Measurements from ENCODE around the gene SAMD3.
A peak's percentile ranks its signal among the peaks of the same experiment; 100 is the strongest.

Gene SAMD3

GRCh38 chr6:130229645-130230044, 6.9 kb upstream of the SAMD3 start:
- H3K4me3 ChIP-seq (ENCODE audit: low read depth, low read length) = no peak overlapping the region
- DNase-seq (ENCODE audit: low read depth) = no peak

DNA sequence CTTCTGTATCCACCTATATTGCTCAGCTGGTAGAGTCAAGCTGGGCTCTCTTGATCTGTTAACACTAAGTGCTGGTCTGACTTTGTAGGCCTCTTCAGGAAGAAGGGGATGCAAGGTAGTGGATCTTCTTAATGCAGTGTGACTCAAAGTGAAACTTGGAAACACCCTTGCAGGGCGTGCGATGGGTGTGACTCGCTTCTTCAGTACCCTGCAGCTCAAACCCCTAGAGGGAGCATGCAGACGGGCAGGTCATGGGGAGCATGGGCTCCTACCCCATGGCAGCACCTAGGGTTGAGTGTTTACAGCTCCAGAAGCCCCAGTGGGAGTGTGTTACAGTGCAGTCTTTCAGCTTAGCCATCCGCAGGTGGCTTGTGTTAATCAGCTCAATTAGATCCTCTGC, 757 bp upstream of the SAMD3 start:
- TF ChIP-seq, protein P1, sequence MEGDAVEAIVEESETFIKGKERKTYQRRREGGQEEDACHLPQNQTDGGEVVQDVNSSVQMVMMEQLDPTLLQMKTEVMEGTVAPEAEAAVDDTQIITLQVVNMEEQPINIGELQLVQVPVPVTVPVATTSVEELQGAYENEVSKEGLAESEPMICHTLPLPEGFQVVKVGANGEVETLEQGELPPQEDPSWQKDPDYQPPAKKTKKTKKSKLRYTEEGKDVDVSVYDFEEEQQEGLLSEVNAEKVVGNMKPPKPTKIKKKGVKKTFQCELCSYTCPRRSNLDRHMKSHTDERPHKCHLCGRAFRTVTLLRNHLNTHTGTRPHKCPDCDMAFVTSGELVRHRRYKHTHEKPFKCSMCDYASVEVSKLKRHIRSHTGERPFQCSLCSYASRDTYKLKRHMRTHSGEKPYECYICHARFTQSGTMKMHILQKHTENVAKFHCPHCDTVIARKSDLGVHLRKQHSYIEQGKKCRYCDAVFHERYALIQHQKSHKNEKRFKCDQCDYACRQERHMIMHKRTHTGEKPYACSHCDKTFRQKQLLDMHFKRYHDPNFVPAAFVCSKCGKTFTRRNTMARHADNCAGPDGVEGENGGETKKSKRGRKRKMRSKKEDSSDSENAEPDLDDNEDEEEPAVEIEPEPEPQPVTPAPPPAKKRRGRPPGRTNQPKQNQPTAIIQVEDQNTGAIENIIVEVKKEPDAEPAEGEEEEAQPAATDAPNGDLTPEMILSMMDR (IDR thresholded peaks at IDR 0.05; ENCODE audit: insufficient read depth, low read depth, low read length, missing control alignments) = peak; percentile 33
- no peak overlapping the region for H3K4me3 ChIP-seq (ENCODE audit: low read depth, low read length)
- peak; percentile 92 for DNase-seq (ENCODE audit: low read depth)

More at GRCh38 chr6:130229645-130230044, 6.9 kb upstream of the SAMD3 start:
- TF ChIP-seq, protein P1 (IDR thresholded peaks at IDR 0.05; ENCODE audit: insufficient read depth, low read depth, low read length, missing control alignments) = no peak

- H3K4me3 ChIP-seq (ENCODE audit: low read depth, low read length) = no peak overlapping the region
- TF ChIP-seq, protein P1 (IDR thresholded peaks at IDR 0.05; ENCODE audit: insufficient read depth, low read depth, low read length, missing control alignments) = no peak
- DNase-seq (ENCODE audit: low read depth) = no peak
Measured at GRCh38 chr6:130218134-130218533, 4.6 kb downstream of the SAMD3 start.

DNA sequence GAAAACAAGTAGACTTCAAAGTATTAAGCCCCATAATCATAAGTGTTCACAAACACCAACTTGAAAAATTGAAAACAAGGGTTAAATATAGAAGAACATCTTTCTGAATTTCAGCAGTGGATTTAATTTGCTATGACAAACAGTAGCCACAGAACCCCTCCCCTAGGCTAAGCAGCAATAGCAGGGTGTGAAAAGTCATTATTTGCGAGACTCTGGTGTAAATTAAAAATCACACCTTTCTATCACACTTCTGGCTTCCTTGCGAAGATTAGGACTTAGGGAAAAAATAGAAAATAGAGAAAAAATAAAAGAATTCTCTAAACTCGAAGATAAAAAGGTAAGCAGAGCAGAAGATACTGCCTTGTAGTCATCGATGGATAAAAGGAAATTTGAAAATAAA, 6.1 kb downstream of the SAMD3 start:
- no peak overlapping the region for H3K4me3 ChIP-seq (ENCODE audit: low read depth, low read length)
- TF ChIP-seq, protein P1 (IDR thresholded peaks at IDR 0.05; ENCODE audit: insufficient read depth, low read depth, low read length, missing control alignments) = no peak
- no peak for DNase-seq (ENCODE audit: low read depth)

DNA sequence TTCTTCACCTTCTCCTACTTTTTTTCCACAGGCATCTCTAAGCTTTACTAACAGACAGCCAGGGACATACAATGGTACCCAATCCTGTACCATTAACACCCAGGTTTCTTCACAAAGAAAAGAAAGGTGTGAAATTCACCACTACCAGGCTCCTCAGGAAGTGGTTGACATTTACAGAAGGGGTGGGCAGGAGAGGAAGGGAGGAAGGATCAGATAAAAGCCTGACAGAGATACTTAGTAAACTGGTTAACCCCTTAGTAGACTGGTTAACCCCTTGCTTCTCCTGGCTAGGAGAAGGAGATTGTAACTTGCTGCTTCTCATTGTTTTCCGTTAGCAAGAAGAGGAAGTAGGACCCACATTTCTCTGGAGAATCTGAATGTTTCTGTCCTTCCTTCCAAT, 7.2 kb downstream of the SAMD3 start:
- DNase-seq (ENCODE audit: low read depth) = peak; percentile 21
- no peak overlapping the region for H3K4me3 ChIP-seq (ENCODE audit: low read depth, low read length)
- TF ChIP-seq, protein P1 (IDR thresholded peaks at IDR 0.05; ENCODE audit: insufficient read depth, low read depth, low read length, missing control alignments) = no peak

DNA sequence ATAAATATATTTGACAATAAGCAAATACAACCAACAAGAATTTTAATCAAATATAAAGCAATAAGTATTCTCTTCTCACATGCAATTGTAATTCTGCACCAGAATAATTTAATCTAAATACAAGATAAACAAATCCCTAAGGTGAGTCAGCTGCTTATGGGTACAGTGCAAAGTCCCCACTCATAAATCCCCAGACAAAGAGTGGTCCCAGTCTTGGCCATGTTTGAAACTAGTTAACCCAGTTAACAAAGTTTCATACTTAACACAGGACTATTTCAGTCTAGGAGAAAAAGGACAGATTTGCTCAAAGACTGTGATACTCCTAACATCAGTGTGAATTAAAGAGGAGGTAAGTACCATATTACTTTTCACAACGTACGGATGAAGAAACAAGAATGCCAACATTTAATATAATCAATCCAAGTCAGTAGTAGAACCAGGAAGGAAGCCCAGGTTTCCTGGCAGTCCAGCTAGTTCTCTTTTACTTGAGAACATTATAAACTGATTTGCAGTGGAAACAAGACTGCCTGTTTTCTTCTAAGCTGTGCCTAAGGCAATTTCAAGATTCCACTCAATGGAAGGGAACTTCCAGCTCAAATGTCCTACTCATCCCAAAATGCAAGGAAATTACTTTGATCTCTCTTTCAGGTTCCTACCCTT, 10.4 kb downstream of the SAMD3 start:
- TF ChIP-seq, protein P1 (IDR thresholded peaks at IDR 0.05; ENCODE audit: insufficient read depth, low read depth, low read length, missing control alignments) = no peak
- DNase-seq (ENCODE audit: low read depth) = no peak
- no peak overlapping the region for H3K4me3 ChIP-seq (ENCODE audit: low read depth, low read length)

- no peak overlapping the region for H3K4me3 ChIP-seq (ENCODE audit: low read depth, low read length)
- TF ChIP-seq, protein P1 (IDR thresholded peaks at IDR 0.05; ENCODE audit: insufficient read depth, low read depth, low read length, missing control alignments) = no peak
- DNase-seq (ENCODE audit: low read depth) = no peak
Measured at GRCh38 chr6:130211691-130212090, 11.1 kb downstream of the SAMD3 start.
